IMR-90 (cell line): ENCODE measurements around the gene MUTYH. TPM values are rescaled to one million over a fixed set of nuclear protein-coding genes. Genes with fewer than 3 reads are reported as not detected.

Experiments used
- ATAC-seq: fragments of 200-7000 bp; cut with Tn5 transposase; 2 replicates; pipeline ENCODE4 v1.9.1; 2020; ENCODE audit warnings: low read depth, mild to moderate bottlenecking, moderate library complexity
- BruUV-seq: library from RNA; stranded (reverse); fragments of 400-500 nt; replicated peaks from 2 replicates; lab custom pipeline; 2021; lab: Mats Ljungman, UMichigan
- CTCF ChIA-PET: fragments of 300-600 bp; formaldehyde crosslinking; extraction: SDS; loops from one replicate; lab custom pipeline; 2021; ENCODE audit warnings: antibody characterized with exemption; lab: Yijun Ruan, JAX
- POLR2A ChIA-PET: fragments of 300-600 bp; sonication (Branson Sonifier 250); formaldehyde crosslinking; loops from one replicate; lab custom pipeline; 2022; ENCODE audit warnings: antibody characterized with exemption; ENCODE audit not compliant: unreplicated experiment; lab: Charles Lee
- DNase-seq: peaks from one replicate; pipeline ENCODE4 v3.0.0; 2013
- H2AFZ ChIP-seq: replicated peaks from 2 replicates; pipeline ENCODE3; 2013; ENCODE audit warnings: low read length, mild to moderate bottlenecking; ENCODE audit not compliant: poor library complexity
- H2AK5ac ChIP-seq: 2 replicates; pipeline ENCODE4 v1.6.1; 2013; ENCODE audit warnings: low read depth, low read length, inconsistent platforms
- H2AK9ac ChIP-seq: replicated peaks from 2 replicates; pipeline ENCODE3; 2013; ENCODE audit warnings: mild to moderate bottlenecking, low read depth, low read length, moderate library complexity; ENCODE audit not compliant: poor library complexity
- H2BK120ac ChIP-seq: 2 replicates; pipeline ENCODE4 v1.6.1; 2013; ENCODE audit warnings: low read depth, low read length, inconsistent platforms
- H2BK15ac ChIP-seq: 3 replicates; pipeline ENCODE4 v1.6.1; 2013; ENCODE audit warnings: low read depth, low read length, inconsistent platforms
- H2BK20ac ChIP-seq: 2 replicates; pipeline ENCODE4 v1.6.1; 2013; ENCODE audit warnings: low read depth, mild to moderate bottlenecking, inconsistent platforms, low read length, moderate library complexity
- H2BK5ac ChIP-seq: 2 replicates; pipeline ENCODE4 v1.6.1; 2013; ENCODE audit warnings: mild to moderate bottlenecking, low read depth, low read length, inconsistent platforms; ENCODE audit not compliant: poor library complexity, severe bottlenecking
- H3K14ac ChIP-seq: replicated peaks from 2 replicates; pipeline ENCODE4 v1.6.1; 2013; ENCODE audit warnings: low read depth, low read length, inconsistent platforms
- H3K18ac ChIP-seq: 2 replicates; pipeline ENCODE4 v1.6.1; 2013; ENCODE audit warnings: low read depth, low read length, control low read depth
- H3K23ac ChIP-seq: 2 replicates; pipeline ENCODE4 v1.6.1; 2013; ENCODE audit warnings: low read depth, low read length, inconsistent platforms
- H3K27ac ChIP-seq: 2 replicates; pipeline ENCODE4 v1.5.1; 2013; ENCODE audit warnings: mild to moderate bottlenecking, control low read depth, low read length; ENCODE audit not compliant: insufficient read depth
- H3K27me3 ChIP-seq: 2 replicates; pipeline ENCODE4 v1.6.1; 2013; ENCODE audit warnings: low read length; ENCODE audit not compliant: control insufficient read depth, insufficient read depth
- H3K36me3 ChIP-seq: 2 replicates; pipeline ENCODE4 v1.6.1; 2013; ENCODE audit warnings: low read length, mixed read lengths; ENCODE audit not compliant: control insufficient read depth, insufficient read depth
- H3K4ac ChIP-seq: 2 replicates; pipeline ENCODE4 v1.6.1; 2013; ENCODE audit warnings: low read depth, low read length, inconsistent platforms
- H3K4me1 ChIP-seq: 2 replicates; pipeline ENCODE4 v1.6.1; 2013; ENCODE audit warnings: low read length, mixed read lengths; ENCODE audit not compliant: control insufficient read depth, insufficient read depth
- H3K4me2 ChIP-seq: 2 replicates; pipeline ENCODE4 v1.6.1; 2013; ENCODE audit warnings: low read depth, mild to moderate bottlenecking, control low read depth, low read length, moderate library complexity
- H3K4me3 ChIP-seq: 2 replicates; pipeline ENCODE4 v1.5.1; 2013; ENCODE audit warnings: low read depth, mild to moderate bottlenecking, control low read depth, low read length, moderate library complexity; ENCODE audit not compliant: insufficient read depth
- H3K56ac ChIP-seq: 2 replicates; pipeline ENCODE4 v1.6.1; 2013; ENCODE audit warnings: low read length, inconsistent platforms; ENCODE audit not compliant: insufficient read depth; ENCODE audit errors: extremely low read depth
- H3K79me1 ChIP-seq, 2 experiments: 2 replicates each; pipeline ENCODE4 v1.6.1; 2013; ENCODE audit warnings: low read length in 2 of 2, inconsistent platforms in 1 of 2, low read depth in 1 of 2
- H3K9ac ChIP-seq: 2 replicates; pipeline ENCODE4 v1.6.1; 2013; ENCODE audit warnings: low read depth, low read length, control low read depth
- H3K9me1 ChIP-seq: 2 replicates; pipeline ENCODE4 v1.6.1; 2013; ENCODE audit warnings: low read length, inconsistent platforms; ENCODE audit not compliant: insufficient read depth
- H3K9me3 ChIP-seq: 2 replicates; pipeline ENCODE4 v1.6.1; 2013; ENCODE audit warnings: low read length; ENCODE audit not compliant: control insufficient read depth, insufficient read depth
- H4K20me1 ChIP-seq: 2 replicates; pipeline ENCODE4 v1.6.1; 2013; ENCODE audit warnings: low read length, inconsistent platforms; ENCODE audit not compliant: insufficient read depth
- H4K5ac ChIP-seq: 2 replicates; pipeline ENCODE4 v1.6.1; 2013; ENCODE audit warnings: mild to moderate bottlenecking, low read depth, low read length, control low read depth
- H4K8ac ChIP-seq, 2 experiments: 2 replicates each; pipeline ENCODE4 v1.6.1; 2013; ENCODE audit warnings: low read depth in 2 of 2, low read length in 2 of 2, control low read depth in 1 of 2, inconsistent platforms in 1 of 2
- H4K91ac ChIP-seq: 2 replicates; pipeline ENCODE4 v1.6.1; 2013; ENCODE audit warnings: low read depth, low read length, inconsistent platforms; ENCODE audit not compliant: insufficient read depth
- MAFK ChIP-seq: IDR thresholded peaks from 2 replicates; pipeline ENCODE4 v1.6.1; 2012; ENCODE audit warnings: low read depth, low read length, improper control_type of control experiment
- WGBS, 2 experiments: methylation state at CpG; one replicate each; pipeline versions ENCODE4 v1.1.5 to v1.1.7; 2013; ENCODE audit warnings: missing lambda C conversion rate in 2 of 2; ENCODE audit not compliant: insufficient read length in 1 of 2; ENCODE audit errors: extremely low coverage in 2 of 2; 5-methylcytosine and 5-hydroxymethylcytosine counted together
- dilution Hi-C: fragments of 300-500 bp; cut with HindIII; formaldehyde crosslinking; loops from one replicate; pipeline ENCODE4 v1.14.3; 2018; ENCODE audit warnings: low sequenced_read_pairs; ENCODE audit not compliant: unreplicated experiment
- in situ Hi-C: fragments of 300-500 bp; cut with MboI; formaldehyde crosslinking; loops from 3 replicates; pipeline ENCODE4 v1.14.3; 2019; ENCODE audit warnings: low sequenced_read_pairs, inconsistent platforms, mixed read lengths
- intact Hi-C: fragments of 100-400 bp; cut with micrococcal nuclease; formaldehyde crosslinking; loops from 2 replicates; pipeline ENCODE4 v1.10.0; 2022
- polyA plus RNA-seq, 3 experiments: library from polyadenylated mRNA; depleted of rRNA; stranded (reverse); fragments of >200 nt; gene quantifications; 2 replicates each; pipeline ENCODE4 v1.2.3, GENCODE V29; 2012; ENCODE audit warnings: low replicate concordance in 1 of 3
- total RNA-seq: library from RNA; depleted of rRNA; stranded (reverse); fragments of >200 nt; gene quantifications from 2 replicates; pipeline ENCODE4 v1.2.3, GENCODE V29; 2012
- TF ChIP-seq, protein P1 (sequence below): fragments of 150-350 bp; IDR thresholded peaks from 2 replicates; pipeline ENCODE4 v1.6.1; 2017; ENCODE audit warnings: mild to moderate bottlenecking, antibody characterized with exemption, low read length, low read depth

Gene MUTYH
- total and polyA plus RNA-seq, 2 of the 4 experiments (the other 2 are of a cell fraction): 9.1 to 14.6 TPM

DNA sequence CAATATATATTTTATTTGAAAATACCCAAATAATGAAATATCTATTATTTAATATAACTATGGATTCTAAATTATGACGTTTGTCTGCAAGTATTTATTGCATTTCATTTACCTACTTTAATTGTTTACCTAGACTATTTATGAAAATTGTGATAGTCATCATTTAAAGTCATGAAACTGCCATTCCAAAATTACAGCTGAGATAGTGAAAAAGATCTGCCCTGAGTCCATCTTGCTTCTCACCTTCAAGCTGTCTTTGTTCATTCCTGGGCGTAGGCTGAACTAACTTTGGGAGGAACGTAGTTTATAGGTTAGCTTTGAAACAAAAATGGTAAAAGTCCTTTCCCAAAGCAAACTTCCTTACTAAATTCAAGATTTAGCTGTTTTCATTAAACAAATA is 26.0 kb downstream of the MUTYH start:
- WGBS, 2 experiments: no CpG with 5 or more reads among the region's 3 CpGs
- Histone ChIP-seq H3K9me1 (no peaks in the 10 kb centered on the region), H2AK5ac (no peak overlapping the region), H2AK9ac (no peak overlapping the region), H3K14ac (no peak overlapping the region), H3K27me3 (peaks cover 10% of the 10 kb centered on the region; the same call in 1 of the 2 replicates), H2BK5ac (no peak overlapping the region), H4K8ac (no peak overlapping the region), H3K36me3 (no peaks in the 10 kb centered on the region), H3K4me1 (no peaks in the 10 kb centered on the region), H2BK15ac (no peak overlapping the region), H2AFZ (no peak overlapping the region), H3K9ac (no peak overlapping the region), H3K56ac (no peak overlapping the region), H3K23ac (no peak overlapping the region), H3K27ac (no peak overlapping the region), H3K4me2 (no peak overlapping the region), H3K9me3 (peaks cover 2% of the 10 kb centered on the region; the same call in 1 of the 2 replicates), H3K4me3 (no peak overlapping the region), H3K18ac (no peak overlapping the region), H2BK20ac (no peak overlapping the region), H2BK120ac (no peak overlapping the region), H3K4ac (no peak overlapping the region), H3K79me1 (no peaks in the 10 kb centered on the region), H4K5ac (no peak overlapping the region), H4K91ac (no peak overlapping the region), H4K20me1 (no peaks in the 10 kb centered on the region)
- no TSS peak for BruUV-seq
- CTCF ChIA-PET: no interaction called here
- TF ChIP-seq MAFK: 0 out of 2 replicates have a peak, but pooled peaks have one; percentile 24
- TF ChIP-seq, protein P1, sequence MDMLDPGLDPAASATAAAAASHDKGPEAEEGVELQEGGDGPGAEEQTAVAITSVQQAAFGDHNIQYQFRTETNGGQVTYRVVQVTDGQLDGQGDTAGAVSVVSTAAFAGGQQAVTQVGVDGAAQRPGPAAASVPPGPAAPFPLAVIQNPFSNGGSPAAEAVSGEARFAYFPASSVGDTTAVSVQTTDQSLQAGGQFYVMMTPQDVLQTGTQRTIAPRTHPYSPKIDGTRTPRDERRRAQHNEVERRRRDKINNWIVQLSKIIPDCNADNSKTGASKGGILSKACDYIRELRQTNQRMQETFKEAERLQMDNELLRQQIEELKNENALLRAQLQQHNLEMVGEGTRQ: no peak
- ATAC-seq (no peak), DNase-seq (no peak)
- dilution Hi-C loops (no loop called here), intact Hi-C loops (no loop called here), in situ Hi-C loops (no loop called here)
- POLR2A ChIA-PET: no interaction called here
